Gastroesophageal sphincter (tissue), 4 donors: ENCODE data around the gene EPHB2. TPM values are rescaled to one million over a fixed set of nuclear protein-coding genes. Genes with fewer than 3 reads are reported as not detected.

Source experiments
- ATAC-seq: fragments of 150-250 bp; one replicate; pipeline ENCODE4 v1.9.1; 2016; ENCODE audit warnings: mild to moderate bottlenecking, moderate library complexity
- H3K27ac ChIP-seq, 4 donors: fragments of 200-600 bp; sonication (generic) in 3 of 4; 1 replicate in 3 of 4; 2 replicates in 1 of 4; pipeline ENCODE4 v1.5.1; 2016 to 2019
- H3K27me3 ChIP-seq: fragments of 200-600 bp; sonication (generic); one replicate; pipeline ENCODE4 v1.5.1; 2019
- H3K36me3 ChIP-seq, 2 donors: fragments of 200-600 bp; sonication (generic); one replicate each; pipeline ENCODE4 v1.5.1; 2019; ENCODE audit warnings: control low read depth in 1 of 2
- H3K4me1 ChIP-seq, 3 donors: fragments of 200-600 bp; sonication (generic); 1 replicate in 2 of 3; 2 replicates in 1 of 3; pipeline ENCODE4 v1.5.1; 2016 to 2019; ENCODE audit warnings: control low read depth in 2 of 3
- H3K4me3 ChIP-seq, 2 donors: fragments of 200-600 bp; sonication (generic); one replicate each; pipeline ENCODE4 v1.5.1; 2019; ENCODE audit warnings: mild to moderate bottlenecking in 1 of 2, moderate library complexity in 1 of 2
- H3K9me3 ChIP-seq, 3 donors: fragments of 200-600 bp; sonication (generic); one replicate each; pipeline ENCODE4 v1.5.1; 2017 to 2019; ENCODE audit warnings: control low read depth in 2 of 3
- CTCF ChIP-seq, 4 experiments: fragments of 200-600 bp in 2 of 4; fragments of 450-650 bp in 2 of 4; sonication (generic) in 1 of 4; IDR thresholded peaks; one replicate each; pipeline ENCODE4 v1.5.1; 2017 to 2019; ENCODE audit warnings: antibody characterized with exemption in 4 of 4, mild to moderate bottlenecking in 2 of 4, moderate library complexity in 2 of 4
- EP300 ChIP-seq: sonication (generic); formaldehyde crosslinking; IDR thresholded peaks from one replicate; pipeline ENCODE4 v1.6.1; 2017; ENCODE audit warnings: antibody characterized with exemption, mild to moderate bottlenecking
- POLR2A ChIP-seq, 2 donors: fragments of 450-650 bp; IDR thresholded peaks; one replicate each; pipeline ENCODE4 v1.6.1; 2017; ENCODE audit warnings: antibody characterized with exemption in 2 of 2, mild to moderate bottlenecking in 2 of 2, moderate library complexity in 1 of 2
- POLR2AphosphoS5 ChIP-seq: sonication (generic); formaldehyde crosslinking; IDR thresholded peaks from one replicate; pipeline ENCODE4 v1.6.1; 2017; ENCODE audit warnings: antibody characterized with exemption
- WGBS, 2 donors: methylation state at CpG; one replicate each; pipeline ENCODE4 v1.1.5; 2018; ENCODE audit warnings: low coverage in 1 of 2; 5-methylcytosine and 5-hydroxymethylcytosine counted together
- total RNA-seq, 4 donors: library from RNA; depleted of rRNA; stranded (reverse); fragments of >200 nt; gene quantifications; one replicate each; pipeline ENCODE4 v1.1.0, GENCODE V29; 2016

Gene EPHB2
- total RNA-seq, 4 donors from 2014 or later, result 2.0 to 5.9 (median 2.6) TPM

- Histone ChIP-seq H3K4me1 (peaks cover 0 to 13% (median 0%) of the 10 kb centered on the region in 3 donors), H3K36me3 (no peaks in the 10 kb centered on the region), H3K27me3 (peaks cover 14% of the 10 kb centered on the region), H3K4me3 (no peak overlapping the region), H3K9me3 (no peaks in the 10 kb centered on the region), H3K27ac (no peak overlapping the region)
- no peak for ATAC-seq
- 85% methylated on average over 2 of the region's 9 CpGs; no CpG with 5 or more reads in 1 of the 2 donors for WGBS, 2 donors
- TF ChIP-seq POLR2AphosphoS5 (no peak), POLR2A (IDR thresholded peaks at IDR 0.05) (no peak), CTCF (IDR thresholded peaks at IDR 0.05) (no peak), EP300 (no peak)
These were observed 117.2 kb downstream of the EPHB2 start for GRCh38 chr1:22827666-22828483.

- H3K4me3 ChIP-seq, result no peak overlapping the region
- no peaks in the 10 kb centered on the region for H3K36me3 ChIP-seq
- 80 to 83% methylated on average over 11 of the region's 15 CpGs for WGBS, 2 donors
- TF ChIP-seq POLR2A (IDR thresholded peaks at IDR 0.05) (no peak), POLR2AphosphoS5 (no peak), CTCF (IDR thresholded peaks at IDR 0.05) (no peak), EP300 (no peak)
- peaks cover 0 to 13% (median 0%) of the 10 kb centered on the region in 3 donors for H3K4me1 ChIP-seq
- H3K27me3 ChIP-seq, result peaks cover 14% of the 10 kb centered on the region
- no peaks in the 10 kb centered on the region for H3K9me3 ChIP-seq
- H3K27ac ChIP-seq, result no peak overlapping the region
- no peak for ATAC-seq
These were observed 118.1 kb downstream of the EPHB2 start for GRCh38 chr1:22828484-22829308.

- Histone ChIP-seq H3K4me1 (peaks cover 0 to 13% (median 0%) of the 10 kb centered on the region in 3 donors), H3K27me3 (peaks cover 14% of the 10 kb centered on the region), H3K4me3 (no peak overlapping the region), H3K9me3 (no peaks in the 10 kb centered on the region), H3K36me3 (no peaks in the 10 kb centered on the region), H3K27ac (no peak overlapping the region)
- TF ChIP-seq POLR2A (IDR thresholded peaks at IDR 0.05) (no peak), CTCF (IDR thresholded peaks at IDR 0.05) (no peak), POLR2AphosphoS5 (no peak), EP300 (no peak)
- no peak for ATAC-seq
- 65 to 85% methylated on average over 5 to 6 of the region's 12 CpGs for WGBS, 2 donors
These were observed 118.8 kb downstream of the EPHB2 start for GRCh38 chr1:22829309-22829989.

- no peak overlapping the region for H3K4me3 ChIP-seq
- WGBS, 2 donors, result 40 to 80% methylated on average over 1 of the region's 6 CpGs
- no peak overlapping the region for H3K27ac ChIP-seq
- H3K36me3 ChIP-seq, result no peaks in the 10 kb centered on the region
- H3K4me1 ChIP-seq, result peaks cover 0 to 13% (median 0%) of the 10 kb centered on the region in 3 donors
- ATAC-seq, result no peak
- TF ChIP-seq CTCF (IDR thresholded peaks at IDR 0.05) (no peak), EP300 (no peak), POLR2AphosphoS5 (no peak), POLR2A (IDR thresholded peaks at IDR 0.05) (no peak)
- peaks cover 20% of the 10 kb centered on the region for H3K27me3 ChIP-seq
- H3K9me3 ChIP-seq, result no peaks in the 10 kb centered on the region
These were observed 119.5 kb downstream of the EPHB2 start for GRCh38 chr1:22830041-22830566.
